ENCODE data around the gene PRKCE. TPM values are rescaled to one million over a fixed set of nuclear protein-coding genes. Genes with fewer than 3 reads are reported as not detected.

Gene PRKCE
- total RNA-seq, 2 donors from 2014 or later: 7.2 to 25.4 TPM

DNA sequence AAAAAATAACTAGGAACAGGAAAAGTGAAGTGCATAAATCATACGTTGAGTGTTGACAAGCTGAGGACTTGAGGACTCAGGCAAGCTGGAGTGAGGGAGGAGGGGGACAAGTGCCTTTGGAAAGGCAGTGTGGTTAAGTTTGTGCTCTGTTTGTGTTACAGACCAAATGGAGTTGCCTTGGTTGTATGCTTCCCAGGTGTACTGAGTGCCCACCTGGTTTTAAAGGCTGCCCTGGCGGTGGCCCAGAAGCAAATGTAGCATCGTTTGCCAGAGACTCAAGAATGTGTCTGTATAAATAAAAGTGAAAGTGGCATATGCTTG lies 240.9 kb downstream of the PRKCE start:
- Histone ChIP-seq H3K27ac (no peak overlapping the region), H3K36me3 (no peaks in the 10 kb centered on the region), H3K4me3 (no peak overlapping the region), H3K27me3 (replicated peaks; ENCODE audit: insufficient read depth) (no peaks in the 10 kb centered on the region), H3K4me1 (replicated peaks) (no peaks in the 10 kb centered on the region), H3K9me3 (no peaks in the 10 kb centered on the region)
- WGBS: 31% methylated on average over 3 of the region's 3 CpGs
- TF ChIP-seq CTCF (IDR thresholded peaks at IDR 0.05) (no peak), POLR2A (IDR thresholded peaks at IDR 0.05) (no peak), POLR2AphosphoS5 (IDR thresholded peaks at IDR 0.05) (no peak)
- intact Hi-C loops (cut with DNase I): no loop called here
- DNase-seq (ENCODE audit: low spot score): no peak

- DNase-seq (ENCODE audit: low spot score): no peak
- no peak overlapping the region for H3K27ac ChIP-seq
- H3K4me3 ChIP-seq: no peak overlapping the region
- no peak for TF ChIP-seq POLR2AphosphoS5 (IDR thresholded peaks at IDR 0.05)
- TF ChIP-seq POLR2A (IDR thresholded peaks at IDR 0.05): no peak
- no peak for TF ChIP-seq CTCF (IDR thresholded peaks at IDR 0.05)
- intact Hi-C loops (cut with DNase I): no loop called here
- WGBS: 32% methylated on average over 7 of the region's 7 CpGs
- no peaks in the 10 kb centered on the region for H3K4me1 ChIP-seq (replicated peaks)
- H3K27me3 ChIP-seq (replicated peaks; ENCODE audit: insufficient read depth): no peaks in the 10 kb centered on the region
- H3K9me3 ChIP-seq: no peaks in the 10 kb centered on the region
- no peaks in the 10 kb centered on the region for H3K36me3 ChIP-seq
Measured at GRCh38 chr2:45892757-45893156, 241.3 kb downstream of the PRKCE start.

DNA sequence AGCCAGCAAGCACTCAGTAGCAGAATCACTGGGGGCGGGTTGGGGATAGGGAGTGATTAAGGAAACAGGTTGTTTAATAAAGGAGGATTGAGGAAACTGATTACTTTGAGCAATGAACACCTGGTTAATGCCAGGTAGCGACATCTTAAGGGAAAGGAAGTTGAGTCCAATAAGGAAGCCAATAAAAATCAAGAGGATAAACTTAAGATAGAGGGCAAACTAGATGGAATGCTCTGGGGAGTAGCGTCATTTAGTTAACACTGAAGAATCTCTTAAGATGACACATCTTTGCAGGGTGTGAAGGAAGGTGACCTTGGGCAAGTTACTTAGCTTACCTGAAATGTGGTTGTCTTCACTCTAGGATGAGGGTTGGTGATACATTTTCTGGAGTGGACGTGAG lies 242.7 kb downstream of the PRKCE start:
- Histone ChIP-seq H3K4me1 (replicated peaks) (no peaks in the 10 kb centered on the region), H3K27me3 (replicated peaks; ENCODE audit: insufficient read depth) (no peaks in the 10 kb centered on the region), H3K4me3 (no peak overlapping the region), H3K36me3 (no peaks in the 10 kb centered on the region), H3K27ac (no peak overlapping the region), H3K9me3 (no peaks in the 10 kb centered on the region)
- TF ChIP-seq POLR2AphosphoS5 (IDR thresholded peaks at IDR 0.05) (no peak), CTCF (IDR thresholded peaks at IDR 0.05) (no peak), POLR2A (IDR thresholded peaks at IDR 0.05) (no peak)
- intact Hi-C loops (cut with DNase I): no loop called here
- DNase-seq (ENCODE audit: low spot score): no peak
- 81% methylated on average over 4 of the region's 4 CpGs for WGBS

DNA sequence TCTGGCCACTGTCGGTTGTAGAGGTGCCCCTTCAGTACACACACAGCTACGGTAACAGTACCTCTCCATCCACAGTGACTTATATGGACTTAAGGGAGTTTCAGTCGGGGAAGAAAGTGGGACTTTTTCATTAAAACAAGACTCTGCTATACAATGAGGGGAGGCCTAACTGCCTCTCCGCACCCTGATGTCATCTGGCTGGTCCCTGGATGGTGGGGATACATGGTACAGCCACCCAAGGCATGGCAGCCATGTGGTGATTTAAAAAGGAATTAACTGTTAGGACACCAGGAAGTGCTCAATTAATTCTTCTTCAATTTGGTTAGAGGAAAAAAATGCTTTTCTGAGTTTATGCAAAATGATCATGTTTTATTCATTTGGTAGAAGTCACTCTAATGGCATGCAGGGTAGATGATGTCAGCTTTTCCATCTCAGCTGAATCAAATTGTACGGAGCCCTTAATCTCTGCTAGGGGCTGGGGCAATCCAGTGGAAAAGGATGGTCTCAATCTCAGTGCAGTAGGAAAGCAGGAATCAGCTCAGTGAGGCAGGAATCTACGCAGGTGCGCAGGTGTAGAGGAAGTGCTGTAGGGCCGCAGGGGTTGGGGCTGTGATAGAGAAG lies 243.9 kb downstream of the PRKCE start:
- Histone ChIP-seq H3K27ac (no peak overlapping the region), H3K4me3 (no peak overlapping the region), H3K4me1 (replicated peaks) (no peaks in the 10 kb centered on the region), H3K9me3 (no peaks in the 10 kb centered on the region), H3K27me3 (replicated peaks; ENCODE audit: insufficient read depth) (no peaks in the 10 kb centered on the region), H3K36me3 (no peaks in the 10 kb centered on the region)
- intact Hi-C loops (cut with DNase I): no loop called here
- TF ChIP-seq CTCF (IDR thresholded peaks at IDR 0.05) (no peak), POLR2AphosphoS5 (IDR thresholded peaks at IDR 0.05) (no peak), POLR2A (IDR thresholded peaks at IDR 0.05) (no peak)
- DNase-seq (ENCODE audit: low spot score): no peak
- WGBS: 95% methylated on average over 8 of the region's 8 CpGs

DNA sequence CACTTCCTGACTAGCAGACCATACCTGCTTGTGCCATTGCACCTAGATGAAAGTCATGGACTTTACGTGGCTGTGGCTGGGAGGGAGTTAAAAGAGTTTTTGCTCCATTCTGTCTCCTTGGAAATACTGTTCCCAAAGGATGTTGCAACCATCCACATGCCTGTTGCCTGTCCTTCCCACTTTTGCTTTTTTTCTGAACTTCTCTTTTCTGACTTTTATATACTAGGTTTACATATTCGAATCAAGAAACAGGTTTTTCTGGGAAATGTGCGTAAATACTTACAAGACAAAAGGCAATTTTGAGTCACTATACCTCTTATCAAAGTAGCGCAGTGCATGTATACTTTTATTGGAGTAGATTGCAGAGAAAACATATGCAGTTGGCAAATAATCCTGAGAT lies 244.8 kb downstream of the PRKCE start:
- H3K36me3 ChIP-seq: no peaks in the 10 kb centered on the region
- H3K4me3 ChIP-seq: no peak overlapping the region
- no peaks in the 10 kb centered on the region for H3K27me3 ChIP-seq (replicated peaks; ENCODE audit: insufficient read depth)
- no peaks in the 10 kb centered on the region for H3K9me3 ChIP-seq
- H3K4me1 ChIP-seq (replicated peaks): no peaks in the 10 kb centered on the region
- intact Hi-C loops (cut with DNase I): no loop called here
- no peak for DNase-seq (ENCODE audit: low spot score)
- 75% methylated on average over 4 of the region's 4 CpGs for WGBS
- no peak for TF ChIP-seq CTCF (IDR thresholded peaks at IDR 0.05)
- TF ChIP-seq POLR2AphosphoS5 (IDR thresholded peaks at IDR 0.05): no peak
- TF ChIP-seq POLR2A (IDR thresholded peaks at IDR 0.05): no peak
- H3K27ac ChIP-seq: no peak overlapping the region
